Esophagus muscularis mucosa (tissue), 4 donors: ENCODE data around the gene CKB. TPM values are rescaled to one million over a fixed set of nuclear protein-coding genes. Genes with fewer than 3 reads are reported as not detected.

Experiments
- DNase-seq: peaks from one replicate; pipeline ENCODE4 v3.0.0-alpha.2; 2017; ENCODE audit errors: extremely low spot score
- H3K27ac ChIP-seq, 4 donors: fragments of 200-600 bp; sonication (generic); replicated peaks in 1 of 4; 1 replicate in 3 of 4; 2 replicates in 1 of 4; pipeline ENCODE4 v1.5.1; 2016 to 2019; ENCODE audit warnings: mild to moderate bottlenecking in 1 of 4
- H3K27me3 ChIP-seq, 4 donors: fragments of 200-600 bp; sonication (generic); one replicate each; pipeline versions ENCODE4 v1.5.1 to v1.6.0; 2016 to 2019
- H3K36me3 ChIP-seq, 4 donors: fragments of 200-600 bp; sonication (generic); one replicate each; pipeline ENCODE4 v1.5.1; 2016 to 2019
- H3K4me1 ChIP-seq, 4 donors: fragments of 200-600 bp; sonication (generic); one replicate each; pipeline ENCODE4 v1.5.1; 2016 to 2019
- H3K4me3 ChIP-seq, 4 donors: fragments of 200-600 bp; sonication (generic); 1 replicate in 2 of 4; 2 replicates in 2 of 4; pipeline ENCODE4 v1.5.1; 2016 to 2019; ENCODE audit warnings: mild to moderate bottlenecking in 4 of 4, moderate library complexity in 1 of 4
- H3K9me3 ChIP-seq, 4 donors: fragments of 200-600 bp; sonication (generic); 1 replicate in 3 of 4; 2 replicates in 1 of 4; pipeline ENCODE4 v1.5.1; 2016 to 2019
- EP300 ChIP-seq: sonication (generic); formaldehyde crosslinking; IDR thresholded peaks from one replicate; pipeline ENCODE4 v1.6.1; 2017; ENCODE audit warnings: antibody characterized with exemption
- POLR2A ChIP-seq: fragments of 450-650 bp; IDR thresholded peaks from one replicate; pipeline ENCODE4 v1.6.1; 2017; ENCODE audit warnings: antibody characterized with exemption, moderate library complexity, mild to moderate bottlenecking, low read depth
- POLR2AphosphoS5 ChIP-seq, 2 donors: sonication (generic); formaldehyde crosslinking; IDR thresholded peaks; one replicate each; pipeline ENCODE4 v1.6.1; 2017; ENCODE audit warnings: antibody characterized with exemption in 2 of 2
- WGBS: methylation state at CpG from one replicate; pipeline ENCODE4 v1.1.5; 2018; 5-methylcytosine and 5-hydroxymethylcytosine counted together
- intact Hi-C: fragments of 100-400 bp; cut with DNase I; formaldehyde crosslinking; loops from one replicate; pipeline ENCODE4 v1.15.1; 2023
- total RNA-seq, 4 donors: library from RNA; depleted of rRNA; stranded (reverse); fragments of >200 nt; gene quantifications; one replicate each; pipeline versions ENCODE4 v1.1.0 to v1.2.1, GENCODE V29; 2016
- TF ChIP-seq, protein P1 (sequence below), 3 experiments: fragments of 200-600 bp in 2 of 3; fragments of 450-650 bp in 1 of 3; sonication (generic) in 2 of 3; IDR thresholded peaks; one replicate each; pipeline ENCODE4 v1.5.1; 2017 to 2019; ENCODE audit warnings: antibody characterized with exemption in 3 of 3, mild to moderate bottlenecking in 2 of 3, moderate library complexity in 1 of 3

Gene CKB
- total RNA-seq, 4 donors from 2014 or later, result 917 to 1,843 (median 1,284) TPM

- DNase-seq, result no peak
- Histone ChIP-seq H3K27me3 (no peaks in the 10 kb centered on the region), H3K4me3 (no peak overlapping the region), H3K4me1 (peaks cover 56 to 87% (median 84%) of the 10 kb centered on the region in 4 donors), H3K36me3 (peaks cover 4 to 32% (median 26%) of the 10 kb centered on the region in 4 donors), H3K9me3 (no peaks in the 10 kb centered on the region), H3K27ac (peak overlapping the region; percentile 91 to 98 (median 96))
- WGBS, result 80% methylated on average over 16 of the region's 16 CpGs
- TF ChIP-seq, protein P1, sequence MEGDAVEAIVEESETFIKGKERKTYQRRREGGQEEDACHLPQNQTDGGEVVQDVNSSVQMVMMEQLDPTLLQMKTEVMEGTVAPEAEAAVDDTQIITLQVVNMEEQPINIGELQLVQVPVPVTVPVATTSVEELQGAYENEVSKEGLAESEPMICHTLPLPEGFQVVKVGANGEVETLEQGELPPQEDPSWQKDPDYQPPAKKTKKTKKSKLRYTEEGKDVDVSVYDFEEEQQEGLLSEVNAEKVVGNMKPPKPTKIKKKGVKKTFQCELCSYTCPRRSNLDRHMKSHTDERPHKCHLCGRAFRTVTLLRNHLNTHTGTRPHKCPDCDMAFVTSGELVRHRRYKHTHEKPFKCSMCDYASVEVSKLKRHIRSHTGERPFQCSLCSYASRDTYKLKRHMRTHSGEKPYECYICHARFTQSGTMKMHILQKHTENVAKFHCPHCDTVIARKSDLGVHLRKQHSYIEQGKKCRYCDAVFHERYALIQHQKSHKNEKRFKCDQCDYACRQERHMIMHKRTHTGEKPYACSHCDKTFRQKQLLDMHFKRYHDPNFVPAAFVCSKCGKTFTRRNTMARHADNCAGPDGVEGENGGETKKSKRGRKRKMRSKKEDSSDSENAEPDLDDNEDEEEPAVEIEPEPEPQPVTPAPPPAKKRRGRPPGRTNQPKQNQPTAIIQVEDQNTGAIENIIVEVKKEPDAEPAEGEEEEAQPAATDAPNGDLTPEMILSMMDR (IDR thresholded peaks at IDR 0.05), result no peak
- TF ChIP-seq POLR2AphosphoS5 (IDR thresholded peaks at IDR 0.05), result peak in 1 of 2 donors; percentile 65
- intact Hi-C loops, result no loop called here
Observed at GRCh38 chr14:103558071-103558882, 35.6 kb upstream of the CKB start.

DNA sequence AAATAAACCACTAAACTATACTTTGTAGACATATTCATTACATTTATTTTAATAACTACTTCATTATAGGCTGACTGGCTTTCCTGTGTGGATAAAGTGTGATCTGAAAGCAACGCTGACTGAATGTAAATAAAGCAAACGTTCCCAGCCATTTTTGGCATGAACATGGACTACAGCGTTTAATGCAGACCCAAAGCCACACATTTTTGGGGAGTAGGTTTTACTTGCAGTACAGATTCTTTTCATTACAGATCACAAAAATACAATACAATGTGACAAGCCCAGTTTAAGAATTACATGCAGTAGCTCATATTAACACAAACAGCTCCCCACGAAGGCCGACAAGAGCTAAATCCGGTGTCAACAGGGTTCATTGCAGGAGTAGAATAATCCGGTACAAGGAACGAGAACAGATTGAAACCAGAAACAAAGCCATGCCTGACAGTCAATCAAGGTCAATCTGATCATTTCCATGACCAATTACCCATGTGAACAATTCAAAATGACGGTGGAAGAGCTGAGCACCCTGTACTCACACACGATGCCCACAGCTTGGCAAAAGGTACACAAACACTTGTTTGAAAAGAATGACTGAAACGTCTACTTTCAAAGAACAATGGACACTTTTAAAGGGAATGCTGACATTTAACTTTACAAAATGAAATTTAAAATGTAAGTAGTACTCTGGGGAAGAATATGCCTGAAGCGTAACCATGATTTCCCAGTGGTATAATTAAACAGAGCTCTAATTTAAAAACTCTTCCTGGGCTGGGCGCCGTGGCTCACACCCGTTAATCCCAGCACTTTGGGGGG lies 34.5 kb upstream of the CKB start:
- Histone ChIP-seq H3K27ac (peak overlapping the region; percentile 91 to 98 (median 96)), H3K27me3 (no peaks in the 10 kb centered on the region), H3K36me3 (peaks cover 4 to 32% (median 26%) of the 10 kb centered on the region in 4 donors), H3K4me3 (no peak overlapping the region), H3K9me3 (no peaks in the 10 kb centered on the region), H3K4me1 (peaks cover 65 to 98% (median 95%) of the 10 kb centered on the region in 4 donors)
- intact Hi-C loops, result no loop called here
- DNase-seq, result no peak
- 50% methylated on average over 15 of the region's 15 CpGs for WGBS
- TF ChIP-seq POLR2A (no peak), EP300 (no peak), POLR2AphosphoS5 (IDR thresholded peaks at IDR 0.05) (no peak)
- TF ChIP-seq, protein P1 (IDR thresholded peaks at IDR 0.05), result no peak

DNA sequence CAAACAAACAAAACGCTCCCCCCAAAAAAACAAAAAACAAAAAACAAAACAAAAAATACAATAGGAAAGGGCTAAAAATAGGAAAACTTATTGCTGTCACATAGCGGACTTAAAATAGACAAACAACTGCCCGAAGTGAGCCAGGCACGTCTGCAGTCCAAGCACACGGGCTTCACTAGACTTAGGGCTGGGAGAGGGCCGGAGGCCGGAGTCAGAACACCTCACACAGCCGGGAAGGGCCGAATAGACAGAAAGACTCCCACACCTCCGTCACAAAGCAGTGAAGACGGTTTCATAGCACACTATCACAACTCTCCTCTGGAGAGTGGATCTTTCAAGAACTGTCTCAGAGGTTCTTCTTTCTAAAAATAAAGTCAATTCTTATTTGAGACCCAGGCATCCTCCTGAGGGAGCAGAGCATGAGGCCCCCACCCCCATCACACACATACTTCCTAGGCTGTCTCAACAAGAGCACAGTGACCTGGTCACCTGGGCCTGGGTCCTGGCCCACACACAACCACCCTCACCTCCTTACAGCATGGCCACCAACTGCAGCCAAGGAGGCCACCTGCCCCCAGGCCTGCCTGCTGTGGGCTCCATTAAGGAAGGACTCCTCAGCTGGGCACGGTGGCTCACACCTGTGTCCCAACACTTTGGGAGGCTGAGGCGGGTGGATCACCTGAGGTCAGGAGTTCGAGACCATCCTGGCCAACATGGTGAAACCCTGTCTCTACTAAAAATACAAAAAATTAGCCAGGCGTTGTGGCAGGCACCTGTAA lies 33.1 kb upstream of the CKB start:
- peaks cover 68 to 100% (median 98%) of the 10 kb centered on the region in 4 donors for H3K4me1 ChIP-seq
- intact Hi-C loops, result no loop called here

GRCh38 chr14:103552846-103553210 lies 30.2 kb upstream of the CKB start:
- TF ChIP-seq POLR2AphosphoS5 (IDR thresholded peaks at IDR 0.05) (no peak), POLR2A (no peak), EP300 (no peak)
- TF ChIP-seq, protein P1 (IDR thresholded peaks at IDR 0.05), result no peak
- 90% methylated on average over 11 of the region's 11 CpGs for WGBS
- intact Hi-C loops, result no loop called here
- peak overlapping the region in 3 of 4 donors; percentile 44 to 60 (median 54) for H3K4me3 ChIP-seq
- peaks cover 0 to 7% (median 2%) of the 10 kb centered on the region in 4 donors for H3K36me3 ChIP-seq
- peaks cover 60 to 100% (median 98%) of the 10 kb centered on the region in 4 donors for H3K4me1 ChIP-seq
- no peak for DNase-seq
- H3K27ac ChIP-seq, result peak overlapping the region; percentile 94 to 98 (median 96)
- H3K27me3 ChIP-seq, result peaks cover 0 to 2% (median 0%) of the 10 kb centered on the region in 4 donors
- no peaks in the 10 kb centered on the region for H3K9me3 ChIP-seq

More for the DNA sequence above, 33.1 kb upstream of the CKB start:
- DNase-seq, result no peak
- Histone ChIP-seq H3K9me3 (no peaks in the 10 kb centered on the region), H3K27me3 (no peaks in the 10 kb centered on the region), H3K4me3 (no peak overlapping the region), H3K27ac (peak overlapping the region; percentile 94 to 98 (median 96)), H3K36me3 (peaks cover 4 to 32% (median 26%) of the 10 kb centered on the region in 4 donors)
- WGBS, result 69% methylated on average over 14 of the region's 15 CpGs
- TF ChIP-seq POLR2A (no peak), POLR2AphosphoS5 (IDR thresholded peaks at IDR 0.05) (no peak), EP300 (no peak)
- TF ChIP-seq, protein P1 (IDR thresholded peaks at IDR 0.05), result no peak
